Endothelial cell of umbilical vein (primary cell): ENCODE measurements around the gene CKS1B. TPM values are rescaled to one million over a fixed set of nuclear protein-coding genes. Genes with fewer than 3 reads are reported as not detected.
A peak's percentile ranks its signal among the peaks of the same experiment; 100 is the strongest.

ENCODE experiments used
- BruUV-seq: library from RNA; stranded (reverse); fragments of 400-500 nt; replicated peaks from 2 replicates; lab custom pipeline; 2021; lab: Mats Ljungman, UMichigan
- CTCF ChIA-PET: fragments of 300-600, 350-600 bp; sonication (Branson Sonifier 250); formaldehyde crosslinking; loops from one replicate; lab custom pipeline; 2021; ENCODE audit warnings: antibody characterized with exemption, inconsistent platforms; lab: Charles Lee
- POLR2A ChIA-PET: fragments of 300-600, 350-600 bp; sonication (Branson Sonifier 250); formaldehyde crosslinking; loops from one replicate; lab custom pipeline; 2021; ENCODE audit warnings: antibody characterized with exemption, inconsistent platforms; lab: Charles Lee
- DNase-seq: peaks from one replicate; pipeline ENCODE4 v3.0.0-alpha.2; 2011; ENCODE audit warnings: low read depth, low spot score
- FAIRE-seq: peaks from 2 replicates; lab custom pipeline; 2011; peaks lifted over from hg19 to GRCh38; lab: Jason Lieb, UNC
- H2AFZ ChIP-seq: 2 replicates; pipeline ENCODE4 v1.6.0; 2012; ENCODE audit warnings: low read depth, low read length, control low read depth, inconsistent platforms
- H3K27ac ChIP-seq: 2 replicates; pipeline ENCODE4 v1.5.1; 2011; ENCODE audit warnings: low read depth, mild to moderate bottlenecking, control low read depth, low read length, moderate library complexity; ENCODE audit not compliant: insufficient read depth
- H3K27me3 ChIP-seq, 2 experiments: 2 replicates each; pipeline versions ENCODE4 v1.6.0 to v1.6.1; 2011; ENCODE audit warnings: low read length in 2 of 2, mixed read lengths in 1 of 2; ENCODE audit not compliant: control insufficient read depth in 2 of 2, insufficient read depth in 2 of 2
- H3K36me3 ChIP-seq, 2 experiments: 2 replicates in 1 of 2; 3 replicates in 1 of 2; pipeline ENCODE4 v1.5.1; 2011; ENCODE audit warnings: low read length in 2 of 2, mild to moderate bottlenecking in 1 of 2, moderate library complexity in 1 of 2; ENCODE audit not compliant: control insufficient read depth in 2 of 2, insufficient read depth in 2 of 2; ENCODE audit errors: extremely low read depth in 1 of 2
- H3K4me1 ChIP-seq: 3 replicates; pipeline ENCODE4 v1.5.1; 2011; ENCODE audit warnings: mild to moderate bottlenecking, low read length; ENCODE audit not compliant: control insufficient read depth, insufficient read depth; ENCODE audit errors: extremely low read depth
- H3K4me2 ChIP-seq: 2 replicates; pipeline ENCODE4 v1.6.1; 2011; ENCODE audit warnings: low read length, control low read depth, mixed read lengths; ENCODE audit not compliant: insufficient read depth
- H3K4me3 ChIP-seq, 3 experiments: fragments of 200-600 bp in 1 of 3; sonication (generic), shearing (Covaris generic) in 1 of 3; replicated peaks in 1 of 3; 2 replicates each; pipeline ENCODE4 v1.5.1; 2011 to 2016; ENCODE audit warnings: control low read depth in 3 of 3, low read length in 3 of 3, mild to moderate bottlenecking in 2 of 3, inconsistent platforms in 1 of 3, low read depth in 1 of 3, moderate library complexity in 1 of 3; ENCODE audit not compliant: insufficient read depth in 1 of 3
- H3K79me2 ChIP-seq: 2 replicates; pipeline ENCODE4 v1.6.0; 2012; ENCODE audit warnings: low read length, inconsistent platforms; ENCODE audit not compliant: control insufficient read depth, insufficient read depth
- H3K9ac ChIP-seq: replicated peaks from 2 replicates; pipeline ENCODE3; 2011; ENCODE audit warnings: low read length, control low read depth; ENCODE audit not compliant: insufficient read depth; ENCODE audit errors: extremely low read depth
- H3K9me1 ChIP-seq: replicated peaks from 3 replicates; pipeline ENCODE4 v1.6.0; 2011; ENCODE audit warnings: mild to moderate bottlenecking, low read length; ENCODE audit not compliant: control insufficient read depth, insufficient read depth; ENCODE audit errors: extremely low read depth
- H3K9me3 ChIP-seq: replicated peaks from 2 replicates; pipeline ENCODE4 v1.5.1; 2012; ENCODE audit warnings: low read length, inconsistent platforms; ENCODE audit not compliant: control insufficient read depth, insufficient read depth
- H4K20me1 ChIP-seq: replicated peaks from 2 replicates; pipeline ENCODE3; 2011; ENCODE audit warnings: mild to moderate bottlenecking, low read length; ENCODE audit not compliant: control insufficient read depth, insufficient read depth; ENCODE audit errors: extremely low read depth
- EZH2 ChIP-seq: IDR thresholded peaks from 2 replicates; pipeline ENCODE4 v1.6.1; 2012; ENCODE audit warnings: borderline replicate concordance, low read depth, mild to moderate bottlenecking, moderate library complexity, low read length, inconsistent platforms; ENCODE audit not compliant: severe bottlenecking
- FOS ChIP-seq: IDR thresholded peaks from 2 replicates; pipeline ENCODE4 v1.6.1; 2011; ENCODE audit warnings: mild to moderate bottlenecking, low read length, moderate library complexity, borderline replicate concordance; ENCODE audit not compliant: insufficient read depth
- GATA2 ChIP-seq: IDR thresholded peaks from 2 replicates; pipeline ENCODE4 v1.7.0; 2011; ENCODE audit warnings: low read depth, mild to moderate bottlenecking, moderate library complexity, mixed read lengths, low read length; ENCODE audit not compliant: insufficient read length, insufficient read depth
- JUN ChIP-seq: IDR thresholded peaks from 2 replicates; pipeline ENCODE4 v1.6.1; 2011; ENCODE audit warnings: borderline replicate concordance, low read depth; ENCODE audit not compliant: insufficient read length, insufficient read depth
- MAX ChIP-seq: IDR thresholded peaks from 2 replicates; pipeline ENCODE4 v1.6.1; 2011; ENCODE audit not compliant: insufficient read depth, insufficient read length
- MYC ChIP-seq: IDR thresholded peaks from one replicate; pipeline ENCODE4 v1.6.1; 2011; ENCODE audit warnings: mild to moderate bottlenecking, low read depth, low read length
- POLR2A ChIP-seq: IDR thresholded peaks from 2 replicates; pipeline ENCODE4 v1.6.1; 2012; ENCODE audit warnings: low read depth, mild to moderate bottlenecking, control low read depth, low read length
- POLR2AphosphoS5 ChIP-seq: IDR thresholded peaks from 2 replicates; pipeline ENCODE4 v1.6.1; 2012; ENCODE audit warnings: low read depth, mild to moderate bottlenecking, control low read depth, low read length, moderate library complexity; ENCODE audit not compliant: insufficient read depth
- dilution Hi-C: fragments of 300-500 bp; cut with MboI; formaldehyde crosslinking; loops from one replicate; pipeline ENCODE4 v1.15.0; 2019; ENCODE audit warnings: low sequenced_read_pairs; ENCODE audit not compliant: extremely low pct_ligation_motif_present
- intact Hi-C: fragments of 100-400 bp; cut with micrococcal nuclease; formaldehyde crosslinking; loops from one replicate; pipeline ENCODE4 v1.10.0; 2022
- polyA plus RNA-seq, 4 experiments: library from polyadenylated mRNA; depleted of rRNA in 3 of 4; stranded (reverse) in 3 of 4; unstranded in 1 of 4; fragments of >200 nt; gene quantifications; 2 replicates each; pipeline versions ENCODE4 v1.2.1 to v1.2.3, GENCODE V29; 2011 to 2012; ENCODE audit warnings: missing spikeins in 1 of 4
- total RNA-seq: library from RNA; stranded (reverse); gene quantifications from 2 replicates; pipeline ENCODE4 v1.2.3, GENCODE V29; 2021
- TF ChIP-seq, protein P1 (sequence below), 2 donors: IDR thresholded peaks; 1 replicate in 1 of 2; 2 replicates in 1 of 2; pipeline ENCODE4 v1.5.1; 2011; ENCODE audit warnings: low read length in 2 of 2, mild to moderate bottlenecking in 2 of 2, moderate library complexity in 2 of 2, control low read depth in 1 of 2, inconsistent platforms in 1 of 2, low read depth in 1 of 2; ENCODE audit not compliant: insufficient read depth in 1 of 2; ENCODE audit errors: extremely low read depth in 1 of 2

Gene CKS1B
- total and polyA plus RNA-seq, 2 donors (not counting 3 experiments of a cell fraction or from before 2014, with no cell fraction given): 126 to 280 TPM

GRCh38 chr1:155017041-155017945, 42.8 kb downstream of the CKS1B start:
- FAIRE-seq: peak; percentile 90
- TF ChIP-seq MYC (no peak), FOS (peak; percentile 45), MAX (peak; percentile 35), POLR2A (peak; percentile 57), GATA2 (no peak), JUN (no peak), EZH2 (no peak), POLR2AphosphoS5 (peak; percentile 78)
- TF ChIP-seq, protein P1, sequence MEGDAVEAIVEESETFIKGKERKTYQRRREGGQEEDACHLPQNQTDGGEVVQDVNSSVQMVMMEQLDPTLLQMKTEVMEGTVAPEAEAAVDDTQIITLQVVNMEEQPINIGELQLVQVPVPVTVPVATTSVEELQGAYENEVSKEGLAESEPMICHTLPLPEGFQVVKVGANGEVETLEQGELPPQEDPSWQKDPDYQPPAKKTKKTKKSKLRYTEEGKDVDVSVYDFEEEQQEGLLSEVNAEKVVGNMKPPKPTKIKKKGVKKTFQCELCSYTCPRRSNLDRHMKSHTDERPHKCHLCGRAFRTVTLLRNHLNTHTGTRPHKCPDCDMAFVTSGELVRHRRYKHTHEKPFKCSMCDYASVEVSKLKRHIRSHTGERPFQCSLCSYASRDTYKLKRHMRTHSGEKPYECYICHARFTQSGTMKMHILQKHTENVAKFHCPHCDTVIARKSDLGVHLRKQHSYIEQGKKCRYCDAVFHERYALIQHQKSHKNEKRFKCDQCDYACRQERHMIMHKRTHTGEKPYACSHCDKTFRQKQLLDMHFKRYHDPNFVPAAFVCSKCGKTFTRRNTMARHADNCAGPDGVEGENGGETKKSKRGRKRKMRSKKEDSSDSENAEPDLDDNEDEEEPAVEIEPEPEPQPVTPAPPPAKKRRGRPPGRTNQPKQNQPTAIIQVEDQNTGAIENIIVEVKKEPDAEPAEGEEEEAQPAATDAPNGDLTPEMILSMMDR (IDR thresholded peaks at IDR 0.05; ENCODE audit: extremely low read depth in 1 of 2, insufficient read depth in 1 of 2, low read depth in 1 of 2, low read length in 2 of 2): peak; percentile 100
- H3K27me3 ChIP-seq: no peaks in the 10 kb centered on the region
- no peaks in the 10 kb centered on the region for H4K20me1 ChIP-seq
- ChIA-PET CTCF (interaction anchor here (0.6 to 6.4 kb wide), 50 partner anchors 9 to 598 kb away, joined by 3 to 87 read pairs (median 6); partner anchors contain the start of genes ADAM15, DCST1, DCST2 and FLAD1), POLR2A (interaction anchor here (1.0 to 1.4 kb wide), 3 partner anchors 21 to 46 kb away, joined by 3 read pairs; partner anchors contain the start of genes LENEP and SHC1)
- H3K27ac ChIP-seq: peak overlapping the region; percentile 36
- TSS peak; percentile 12 for BruUV-seq
- H3K36me3 ChIP-seq: peaks cover 0 to 19% of the 10 kb centered on the region in 2 experiments
- H3K9me3 ChIP-seq: no peaks in the 10 kb centered on the region
- peak overlapping the region; percentile 34 for H3K9ac ChIP-seq
- dilution Hi-C loops (no loop called here), intact Hi-C loops (loop anchor here (1.0 to 5.0 kb wide), 6 partner anchors 15 to 460 kb away; partner anchors contain the start of genes CKS1B, PYGO2, UBE2Q1 and ZBTB7B)
- H3K4me2 ChIP-seq: peak overlapping the region; percentile 22
- peak overlapping the region in 1 of 3 experiments; percentile 39 for H3K4me3 ChIP-seq
- H2AFZ ChIP-seq: peak overlapping the region; percentile 30
- peaks cover 9% of the 10 kb centered on the region for H3K4me1 ChIP-seq
- peak; percentile 95 for DNase-seq
- no peaks in the 10 kb centered on the region for H3K9me1 ChIP-seq
- no peaks in the 10 kb centered on the region for H3K79me2 ChIP-seq
